BLaER1 treated with 17β-estradiol and CSF1 and Interleukin-3, amounts not matched to agents 10 nM and 100 nM (cell line): ENCODE data around the gene PAIP2.
A peak's percentile ranks its signal among the peaks of the same experiment; 100 is the strongest.

Source experiments
- H3K27ac ChIP-seq, 11 experiments: shearing (Covaris generic); formaldehyde crosslinking; 2 replicates each; pipeline ENCODE4 v1.8.1; 2022
- H3K27me3 ChIP-seq, 11 experiments: shearing (Covaris generic); formaldehyde crosslinking; 2 replicates each; pipeline ENCODE4 v1.8.1; 2022
- H3K36me3 ChIP-seq, 11 experiments: shearing (Covaris generic); formaldehyde crosslinking; 2 replicates each; pipeline ENCODE4 v1.8.1; 2022
- H3K4me1 ChIP-seq, 10 experiments: shearing (Covaris generic); formaldehyde crosslinking; 2 replicates each; pipeline ENCODE4 v1.8.1; 2022
- H3K4me2 ChIP-seq, 11 experiments: shearing (Covaris generic); formaldehyde crosslinking; 2 replicates each; pipeline ENCODE4 v1.8.1; 2022
- H3K4me3 ChIP-seq, 10 experiments: shearing (Covaris generic); formaldehyde crosslinking; 2 replicates each; pipeline ENCODE4 v1.8.1; 2022
- H3K9ac ChIP-seq, 11 experiments: shearing (Covaris generic); formaldehyde crosslinking; 2 replicates each; pipeline ENCODE4 v1.8.1; 2022
- H3K9me3 ChIP-seq, 11 experiments: shearing (Covaris generic); formaldehyde crosslinking; replicated peaks in 1 of 11; 2 replicates each; pipeline ENCODE4 v1.8.1; 2022
- H4K20me1 ChIP-seq, 11 experiments: shearing (Covaris generic); formaldehyde crosslinking; 2 replicates each; pipeline ENCODE4 v1.8.1; 2022
- Cebpa-rat ChIP-seq, 11 experiments: shearing (Covaris generic); IDR thresholded peaks; 2 replicates each; pipeline ENCODE4 v1.8.1; 2022

The PAIP2 gene, protein sequence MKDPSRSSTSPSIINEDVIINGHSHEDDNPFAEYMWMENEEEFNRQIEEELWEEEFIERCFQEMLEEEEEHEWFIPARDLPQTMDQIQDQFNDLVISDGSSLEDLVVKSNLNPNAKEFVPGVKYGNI

DNA sequence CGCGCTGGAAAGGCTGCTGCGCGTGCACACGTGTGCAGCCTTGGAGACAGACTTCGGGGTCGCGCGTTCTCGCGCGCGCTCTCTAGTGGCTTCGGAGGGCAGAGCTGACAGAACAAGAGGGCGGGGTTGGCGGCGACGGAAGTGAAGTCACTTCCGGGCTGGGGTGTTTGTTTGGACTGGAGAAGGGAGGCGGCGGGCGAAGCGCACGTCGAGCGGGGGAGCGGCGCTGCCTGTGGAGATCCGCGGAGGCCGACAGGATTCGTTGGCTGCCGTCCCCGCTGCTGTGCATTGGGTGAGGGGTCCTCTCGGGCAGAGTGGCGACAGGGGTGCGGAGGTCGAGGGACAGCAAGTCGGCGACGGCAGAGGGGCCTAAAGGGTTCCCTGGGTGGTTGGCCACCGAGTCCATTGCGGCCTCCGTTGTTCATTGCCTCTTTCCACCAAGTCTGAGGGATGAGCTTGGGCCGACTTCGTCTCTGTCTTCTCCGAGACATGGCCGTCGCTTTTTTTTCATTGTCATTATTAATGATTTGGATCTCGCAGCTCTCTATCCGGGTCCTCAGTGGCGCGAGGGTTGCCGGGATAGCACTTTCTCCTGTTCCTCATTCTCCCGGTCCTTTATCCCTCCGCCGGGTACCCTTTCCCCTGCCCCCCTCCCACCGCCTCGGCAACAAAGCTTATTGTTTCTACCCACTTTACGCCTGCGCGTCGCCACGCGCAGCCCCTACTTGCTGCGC lies at the start of gene PAIP2:
TSS of gene PAIP2 (plus strand) at position 166 of the 734 bp plus-strand sequence. CDS start 21,931 bp downstream, outside the sequence.
- Histone ChIP-seq H3K9me3 (peaks cover 0 to 7% (median 0%) of the 10 kb centered on the region in 11 experiments; a peak in 2 of 22 replicates), H3K36me3 (peaks cover 22 to 34% (median 29%) of the 10 kb centered on the region in 11 experiments), H3K9ac (peak within 1 kb of the TSS; percentile 95 to 100 (median 98)), H3K27me3 (no peaks in the 10 kb centered on the region), H4K20me1 (peaks cover 45 to 65% (median 50%) of the 10 kb centered on the region in 11 experiments), H3K4me1 (peaks cover 49 to 55% (median 53%) of the 10 kb centered on the region in 10 experiments), H3K27ac (peak within 1 kb of the TSS; percentile 96 to 100 (median 98)), H3K4me3 (peak within 1 kb of the TSS; percentile 76 to 95 (median 82)), H3K4me2 (peak within 1 kb of the TSS; percentile 85 to 98 (median 91))
- TF ChIP-seq Cebpa-rat (IDR thresholded peaks at IDR 0.05) = no peak

DNA sequence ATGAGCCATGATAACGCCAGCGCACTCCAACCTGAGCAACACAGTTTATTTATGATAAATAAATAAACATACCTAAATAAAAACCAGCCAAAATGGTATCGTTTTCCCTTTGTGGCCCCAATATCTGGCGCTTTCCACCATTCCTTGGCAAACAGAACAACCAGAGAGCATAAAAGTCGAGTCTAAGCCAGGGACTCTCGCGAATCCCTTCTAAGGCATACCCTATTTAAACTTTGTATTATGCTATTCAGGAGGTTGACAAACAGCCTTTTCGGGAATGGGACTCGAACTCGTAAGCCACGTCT lies 48.5 kb upstream of the PAIP2 start:
- H3K9ac ChIP-seq = peak overlapping the region; percentile 98 to 100 (median 100)
- H3K36me3 ChIP-seq = peaks cover 0 to 42% (median 30%) of the 10 kb centered on the region in 11 experiments; a peak in 16 of 22 replicates
- no peak for TF ChIP-seq Cebpa-rat (IDR thresholded peaks at IDR 0.05)

DNA sequence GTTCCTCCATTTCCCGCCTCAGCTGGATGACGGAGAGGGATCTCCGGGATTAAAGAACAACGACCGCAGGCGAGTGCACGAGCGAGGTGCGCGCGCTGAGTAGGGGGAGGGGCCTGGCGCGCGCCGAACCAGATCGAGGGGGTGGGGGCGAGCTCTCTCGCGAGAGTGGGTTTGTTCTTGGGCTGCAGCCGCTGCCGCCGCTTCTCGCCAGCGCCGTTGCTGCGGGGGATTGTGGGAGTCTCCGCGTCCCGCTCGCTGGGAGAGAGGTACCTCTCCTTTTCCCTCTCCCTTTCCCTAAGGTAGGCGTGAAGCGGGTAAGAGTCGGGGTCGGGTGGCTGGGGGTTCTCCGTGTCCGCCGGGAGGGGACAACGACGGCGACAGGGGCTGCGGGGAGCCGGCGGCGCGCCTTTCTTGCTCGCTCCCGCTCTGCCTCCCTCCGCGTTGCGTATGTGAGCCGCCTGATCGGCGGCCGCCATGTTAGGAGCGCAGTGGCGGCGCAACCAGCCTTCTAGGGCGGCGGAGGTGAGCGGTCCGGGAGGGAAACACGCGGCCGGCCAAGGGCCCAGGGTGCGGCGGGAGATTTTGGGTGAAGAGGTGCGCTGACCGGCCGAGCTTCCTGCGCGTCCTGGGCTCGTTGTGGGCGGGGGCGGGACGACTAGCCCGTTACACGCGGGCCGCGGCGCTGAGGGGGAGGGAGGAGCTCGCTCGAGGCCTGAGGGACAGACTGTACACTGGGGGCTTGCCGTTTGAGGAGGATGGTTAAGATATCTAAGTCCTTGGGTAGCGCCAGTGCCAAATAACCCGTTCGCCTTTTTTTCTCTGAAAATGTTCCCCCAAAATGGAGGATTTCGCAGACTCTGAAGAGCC lies 47.9 kb upstream of the PAIP2 start, which contains the start of gene MATR3:
TSS of gene MATR3 (plus strand) at position 234 of the 867 bp plus-strand sequence. CDS start 13,676 bp downstream, outside the sequence.
- H3K9me3 ChIP-seq = no peaks in the 10 kb centered on the region
- H3K4me1 ChIP-seq = peaks cover 33 to 45% (median 37%) of the 10 kb centered on the region in 10 experiments
- H3K27ac ChIP-seq = peak within 1 kb of the TSS; percentile 97 to 100 (median 100)
- peaks cover 0 to 47% (median 35%) of the 10 kb centered on the region in 11 experiments; a peak in 16 of 22 replicates for H3K36me3 ChIP-seq
- TF ChIP-seq Cebpa-rat (IDR thresholded peaks at IDR 0.05) = no peak
- H3K4me3 ChIP-seq = peak within 1 kb of the TSS; percentile 82 to 95 (median 88)
- H3K4me2 ChIP-seq = peak within 1 kb of the TSS; percentile 80 to 98 (median 88)
- H4K20me1 ChIP-seq = peaks cover 39 to 76% (median 47%) of the 10 kb centered on the region in 11 experiments
- no peaks in the 10 kb centered on the region for H3K27me3 ChIP-seq
- peak within 1 kb of the TSS; percentile 98 to 100 (median 100) for H3K9ac ChIP-seq

More for the DNA sequence above, 48.5 kb upstream of the PAIP2 start:
- Histone ChIP-seq H3K27ac (peak overlapping the region; percentile 97 to 100 (median 100)), H4K20me1 (peaks cover 34 to 76% (median 42%) of the 10 kb centered on the region in 11 experiments), H3K4me1 (peaks cover 27 to 40% (median 32%) of the 10 kb centered on the region in 10 experiments), H3K4me2 (peak overlapping the region; percentile 69 to 87 (median 75)), H3K9me3 (no peaks in the 10 kb centered on the region), H3K27me3 (no peaks in the 10 kb centered on the region), H3K4me3 (peak overlapping the region; percentile 82 to 95 (median 88))

DNA sequence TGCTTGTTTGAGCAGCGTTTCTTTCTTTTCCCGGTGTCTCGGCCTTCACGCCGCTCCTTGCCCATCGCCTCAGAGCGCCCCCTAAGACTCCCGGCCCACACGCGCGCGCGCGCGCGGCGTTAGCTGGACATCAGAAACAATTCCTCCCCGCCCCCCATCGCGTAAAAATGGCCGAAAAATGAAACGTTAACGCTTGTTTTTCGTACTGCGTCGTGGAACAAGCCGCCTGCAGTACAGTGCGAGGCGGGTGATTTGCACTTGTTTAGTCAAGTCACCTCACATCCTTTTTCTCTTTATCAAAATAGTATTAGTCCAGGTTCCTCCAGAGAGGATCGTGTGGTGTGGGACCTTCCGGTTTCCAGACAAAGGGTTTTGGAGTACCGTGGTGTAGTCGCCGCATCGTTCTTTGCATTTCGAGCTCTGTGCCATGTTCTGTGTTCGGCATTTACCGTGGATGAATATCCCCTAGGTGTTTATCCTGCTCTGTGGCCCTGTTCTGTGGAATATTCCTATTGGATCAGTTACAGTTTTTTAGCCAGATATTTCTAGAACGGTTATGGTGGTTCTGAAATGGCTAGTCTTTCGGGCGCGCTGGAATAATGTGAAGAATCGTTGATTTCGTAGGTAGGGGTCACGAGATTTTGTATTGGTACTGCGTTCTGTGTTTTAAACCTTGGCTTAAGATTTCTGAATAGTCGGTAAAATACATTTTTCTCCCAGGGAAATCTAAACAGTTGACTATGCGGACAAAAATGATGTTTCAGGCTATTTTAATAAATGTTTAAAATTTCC lies 47.1 kb upstream of the PAIP2 start:
- Histone ChIP-seq H3K9me3 (no peaks in the 10 kb centered on the region), H3K9ac (peak overlapping the region; percentile 98 to 100 (median 100)), H3K36me3 (peaks cover 0 to 54% (median 40%) of the 10 kb centered on the region in 11 experiments; a peak in 17 of 22 replicates), H3K4me3 (peak overlapping the region; percentile 82 to 95 (median 88)), H3K27ac (peak overlapping the region; percentile 97 to 100 (median 100)), H4K20me1 (peaks cover 43 to 76% (median 52%) of the 10 kb centered on the region in 11 experiments), H3K27me3 (no peaks in the 10 kb centered on the region), H3K4me2 (peak overlapping the region; percentile 80 to 98 (median 88)), H3K4me1 (peaks cover 41 to 50% (median 46%) of the 10 kb centered on the region in 10 experiments)
- no peak for TF ChIP-seq Cebpa-rat (IDR thresholded peaks at IDR 0.05)

DNA sequence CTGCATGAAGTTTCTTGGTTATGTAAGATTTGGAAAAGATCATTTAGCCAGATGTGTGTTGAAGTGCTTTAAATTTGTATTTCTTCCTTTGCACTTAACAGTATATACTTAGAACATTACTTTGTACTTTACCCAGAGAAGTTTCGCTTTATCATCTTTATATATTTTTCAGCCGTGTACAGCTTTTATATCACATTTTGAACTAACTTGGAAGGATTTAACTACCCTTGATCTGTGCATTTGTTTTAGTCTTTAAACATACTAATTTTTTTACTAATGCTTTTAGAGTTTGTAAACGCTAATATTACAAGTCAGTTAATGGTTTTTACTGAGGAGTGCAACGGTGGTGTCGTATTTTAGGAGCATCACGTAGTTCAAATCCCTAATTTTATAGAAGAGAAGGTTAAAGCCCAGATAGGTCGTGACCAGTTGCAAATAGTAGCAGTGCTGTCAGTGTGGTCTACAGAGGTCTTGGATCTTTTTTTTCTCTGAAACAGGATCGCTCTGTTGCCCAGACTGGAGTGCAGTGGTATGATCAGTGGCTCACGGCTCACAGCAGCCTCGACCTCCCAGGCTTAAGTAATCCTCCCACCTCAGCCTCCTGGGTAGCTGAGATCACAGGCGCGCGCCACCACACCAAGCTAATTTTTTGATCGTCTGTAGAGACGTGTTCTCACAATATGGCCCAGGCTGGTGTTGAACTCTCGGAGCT lies 46.2 kb upstream of the PAIP2 start:
- H4K20me1 ChIP-seq = peaks cover 52 to 81% (median 61%) of the 10 kb centered on the region in 11 experiments

DNA sequence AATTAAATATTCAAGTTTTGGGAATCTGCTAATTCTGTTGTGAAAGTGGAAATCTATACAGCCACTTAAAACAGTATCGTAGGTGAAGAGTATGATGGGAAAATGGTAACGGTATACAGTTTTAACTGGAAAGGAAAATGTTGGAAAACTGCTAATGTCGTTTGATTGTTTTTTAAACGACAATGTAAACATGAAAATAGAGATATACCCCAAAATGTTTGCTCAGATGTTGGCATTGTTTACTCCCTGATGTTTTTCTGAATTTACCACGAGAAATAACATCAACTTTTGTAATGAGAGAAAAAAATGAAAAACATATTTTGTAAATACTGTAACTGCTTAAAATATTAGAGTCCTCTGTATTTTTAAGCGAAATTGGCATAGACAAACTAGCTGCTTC lies 45.5 kb upstream of the PAIP2 start:
- no peaks in the 10 kb centered on the region for H3K9me3 ChIP-seq
- H3K4me1 ChIP-seq = peaks cover 46 to 62% (median 54%) of the 10 kb centered on the region in 10 experiments
- H3K36me3 ChIP-seq = peaks cover 6 to 60% (median 41%) of the 10 kb centered on the region in 11 experiments; a peak in 17 of 22 replicates
- peak overlapping the region in 4 of 11 experiments; percentile 100; a peak in 4 of 22 replicates for H3K27ac ChIP-seq
- no peaks in the 10 kb centered on the region for H3K27me3 ChIP-seq
- peaks cover 59 to 82% (median 68%) of the 10 kb centered on the region in 11 experiments for H4K20me1 ChIP-seq
- peak overlapping the region in 10 of 11 experiments; percentile 98 to 100 (median 100); a peak in 14 of 22 replicates for H3K9ac ChIP-seq
- H3K4me2 ChIP-seq = peak overlapping the region; percentile 80 to 98 (median 88); a peak in 21 of 22 replicates
- TF ChIP-seq Cebpa-rat (IDR thresholded peaks at IDR 0.05) = no peak
- H3K4me3 ChIP-seq = peak overlapping the region; percentile 82 to 95 (median 88); a peak in 17 of 20 replicates

More for the DNA sequence above, 46.2 kb upstream of the PAIP2 start:
- peaks cover 0 to 60% (median 41%) of the 10 kb centered on the region in 11 experiments; a peak in 17 of 22 replicates for H3K36me3 ChIP-seq
- H3K9ac ChIP-seq = peak overlapping the region; percentile 98 to 100 (median 100)
- no peaks in the 10 kb centered on the region for H3K9me3 ChIP-seq
- no peaks in the 10 kb centered on the region for H3K27me3 ChIP-seq
- TF ChIP-seq Cebpa-rat (IDR thresholded peaks at IDR 0.05) = no peak
- peak overlapping the region; percentile 97 to 100 (median 100) for H3K27ac ChIP-seq
- peak overlapping the region; percentile 80 to 98 (median 88) for H3K4me2 ChIP-seq
- peak overlapping the region; percentile 82 to 95 (median 88) for H3K4me3 ChIP-seq
- peaks cover 45 to 56% (median 50%) of the 10 kb centered on the region in 10 experiments for H3K4me1 ChIP-seq

DNA sequence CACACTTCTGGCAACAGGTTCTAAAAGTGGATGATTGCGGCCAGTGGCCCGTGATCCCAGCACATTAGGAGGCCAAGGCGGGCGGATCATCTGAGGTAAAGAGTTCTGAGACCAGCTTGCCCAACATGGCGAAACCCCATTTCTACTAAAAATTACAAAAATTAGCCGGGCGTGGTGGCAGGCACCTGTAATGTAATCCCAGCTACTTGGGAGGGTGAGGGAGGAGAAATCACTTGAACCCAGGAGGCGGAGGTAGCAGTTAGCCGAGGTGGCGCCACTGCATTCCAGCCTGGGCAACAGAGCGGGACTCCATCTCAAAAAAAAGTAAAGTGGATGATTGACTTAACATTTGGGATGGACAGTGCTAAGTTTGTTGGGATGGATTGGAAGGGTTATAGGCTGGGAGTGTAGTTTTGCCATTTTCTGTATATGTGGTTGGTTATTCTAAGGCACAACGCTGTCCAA lies 44.8 kb upstream of the PAIP2 start:
- Histone ChIP-seq H3K4me2 (peak overlapping the region; percentile 80 to 98 (median 88)), H3K9me3 (no peaks in the 10 kb centered on the region), H3K36me3 (peaks cover 7 to 60% (median 41%) of the 10 kb centered on the region in 11 experiments; a peak in 18 of 22 replicates), H3K9ac (peak overlapping the region in 1 of 11 experiments; percentile 99; a peak in 1 of 22 replicates), H4K20me1 (peaks cover 66 to 82% (median 75%) of the 10 kb centered on the region in 11 experiments), H3K27me3 (no peaks in the 10 kb centered on the region), H3K27ac (no peak overlapping the region), H3K4me3 (no peak overlapping the region; a peak in 1 of 20 replicates), H3K4me1 (peaks cover 49 to 69% (median 61%) of the 10 kb centered on the region in 10 experiments)
- no peak for TF ChIP-seq Cebpa-rat (IDR thresholded peaks at IDR 0.05)
